GM21447 (cell line): ENCODE results near the gene TBC1D14.

Experiments
- ATAC-seq: cut with Tn5 transposase; IDR thresholded peaks from one replicate; pipeline ENCODE4 v1.9.1; 2021; ENCODE audit not compliant: unreplicated experiment

The TBC1D14 gene, protein sequence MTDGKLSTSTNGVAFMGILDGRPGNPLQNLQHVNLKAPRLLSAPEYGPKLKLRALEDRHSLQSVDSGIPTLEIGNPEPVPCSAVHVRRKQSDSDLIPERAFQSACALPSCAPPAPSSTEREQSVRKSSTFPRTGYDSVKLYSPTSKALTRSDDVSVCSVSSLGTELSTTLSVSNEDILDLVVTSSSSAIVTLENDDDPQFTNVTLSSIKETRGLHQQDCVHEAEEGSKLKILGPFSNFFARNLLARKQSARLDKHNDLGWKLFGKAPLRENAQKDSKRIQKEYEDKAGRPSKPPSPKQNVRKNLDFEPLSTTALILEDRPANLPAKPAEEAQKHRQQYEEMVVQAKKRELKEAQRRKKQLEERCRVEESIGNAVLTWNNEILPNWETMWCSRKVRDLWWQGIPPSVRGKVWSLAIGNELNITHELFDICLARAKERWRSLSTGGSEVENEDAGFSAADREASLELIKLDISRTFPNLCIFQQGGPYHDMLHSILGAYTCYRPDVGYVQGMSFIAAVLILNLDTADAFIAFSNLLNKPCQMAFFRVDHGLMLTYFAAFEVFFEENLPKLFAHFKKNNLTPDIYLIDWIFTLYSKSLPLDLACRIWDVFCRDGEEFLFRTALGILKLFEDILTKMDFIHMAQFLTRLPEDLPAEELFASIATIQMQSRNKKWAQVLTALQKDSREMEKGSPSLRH

DNA sequence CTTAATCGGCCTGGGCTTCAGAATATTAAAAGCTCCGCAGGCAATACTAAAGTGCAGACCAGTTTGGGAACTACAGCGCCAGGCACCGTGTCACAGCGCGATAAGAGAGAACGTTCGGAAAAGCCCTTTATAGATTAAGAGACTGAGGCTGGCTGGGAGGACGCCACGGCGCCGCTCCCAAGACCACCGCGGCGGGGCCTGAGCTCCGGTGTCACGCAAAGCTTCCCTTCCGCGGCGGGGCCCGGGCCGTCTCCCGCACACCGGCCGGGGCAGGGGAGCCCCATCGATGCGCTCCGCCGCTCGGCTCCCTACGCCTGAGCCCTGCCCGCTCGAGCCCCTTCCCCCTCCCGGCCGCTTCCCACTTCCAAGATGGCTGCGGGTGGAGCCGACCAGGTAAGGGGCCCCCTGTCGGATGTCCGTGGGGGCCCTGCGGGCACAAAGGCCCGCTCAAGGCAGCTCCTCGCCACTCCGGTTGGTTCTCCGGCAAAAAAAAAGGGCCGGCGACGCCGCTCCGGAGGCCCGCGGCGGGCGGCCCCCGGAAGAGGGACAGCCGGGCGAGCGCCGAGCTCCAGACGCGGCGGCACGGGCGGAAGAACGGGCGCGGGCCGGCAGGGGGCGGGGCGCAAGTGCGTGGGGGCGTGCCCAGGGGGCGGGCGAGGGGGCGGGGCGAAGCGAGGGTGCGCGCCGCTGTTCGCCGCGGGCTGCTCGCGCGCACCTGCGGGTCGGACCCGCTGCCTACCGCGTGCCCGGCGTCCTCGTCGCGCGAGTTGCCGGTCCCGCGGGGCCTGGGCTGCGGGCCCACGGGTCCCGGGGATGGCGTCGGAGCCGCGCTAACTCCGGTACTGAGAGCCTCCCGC, at the start of gene TBC1D14:
Gene TBC1D14 (plus strand): TSS at position 714 of the 857 bp plus-strand sequence. CDS start 13,564 bp downstream, outside the sequence.
- ATAC-seq, result peak; percentile 88

- no peak for ATAC-seq
These were observed 41.2 kb upstream of the TBC1D14 start for GRCh38 chr4:6868386-6868785.

GRCh38 chr4:6869944-6870343, 39.7 kb upstream of the TBC1D14 start:
- ATAC-seq, result no peak

DNA sequence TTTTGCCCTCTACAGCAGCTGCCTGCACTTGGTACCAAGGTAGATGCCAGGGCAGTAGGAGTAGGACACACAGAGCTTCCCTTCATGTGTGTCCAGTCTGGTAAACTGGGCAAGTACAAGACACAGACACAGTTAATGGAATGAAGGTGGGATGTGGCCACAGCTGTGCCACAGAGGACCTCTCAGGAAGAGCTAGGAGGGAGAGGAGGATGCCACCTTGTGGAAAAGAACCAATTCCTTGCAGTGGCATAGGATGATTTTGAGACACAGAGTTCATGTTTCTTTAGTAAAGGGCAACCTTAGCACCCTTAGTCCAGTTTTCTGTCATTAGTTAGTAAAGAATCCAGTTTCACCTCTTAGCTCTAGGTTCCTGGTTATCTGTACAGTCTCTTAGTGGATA, 36.3 kb upstream of the TBC1D14 start:
- ATAC-seq, result no peak

GRCh38 chr4:6873792-6874461, 35.7 kb upstream of the TBC1D14 start:
- ATAC-seq, result peak; percentile 69

DNA sequence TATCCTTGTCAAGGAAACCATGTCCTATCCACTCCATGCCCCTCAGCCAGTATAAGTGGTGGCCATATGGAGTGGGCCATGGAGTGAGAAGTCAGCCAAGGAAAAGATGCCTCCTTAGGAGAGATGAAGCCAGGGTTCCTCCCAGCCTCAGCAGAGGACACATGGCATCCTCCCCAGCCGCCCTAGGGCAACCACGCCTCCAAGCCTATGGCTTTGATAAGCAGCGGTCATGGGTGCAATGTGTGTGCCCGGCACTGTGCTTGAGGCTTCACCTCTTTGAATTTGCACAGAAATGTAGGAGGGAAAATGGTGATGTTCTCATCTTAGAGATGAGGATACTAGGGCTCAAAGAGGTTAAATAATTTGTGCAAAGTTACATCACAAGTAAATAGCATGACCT, 34.6 kb upstream of the TBC1D14 start:
- no peak for ATAC-seq

DNA sequence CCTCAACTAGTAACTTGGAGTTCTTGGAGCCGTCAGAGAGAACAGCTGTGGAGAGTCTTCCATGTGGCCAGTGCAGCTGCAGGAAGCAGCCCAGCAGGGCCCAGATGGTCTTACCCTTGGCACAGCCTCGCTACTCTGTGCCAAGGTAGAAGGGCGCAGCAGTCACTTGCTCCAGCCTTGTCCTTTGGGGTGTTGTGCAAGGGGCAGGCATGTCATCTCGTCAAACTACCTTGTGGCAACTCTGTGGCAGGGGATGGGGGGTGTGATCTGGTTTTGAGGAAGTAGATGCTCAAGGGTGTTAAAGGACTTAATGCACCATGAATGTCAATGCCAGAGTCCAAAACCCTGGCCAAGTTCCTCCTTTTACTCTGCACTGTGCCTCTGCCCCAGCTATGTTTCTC, 34.2 kb upstream of the TBC1D14 start:
- no peak for ATAC-seq

DNA sequence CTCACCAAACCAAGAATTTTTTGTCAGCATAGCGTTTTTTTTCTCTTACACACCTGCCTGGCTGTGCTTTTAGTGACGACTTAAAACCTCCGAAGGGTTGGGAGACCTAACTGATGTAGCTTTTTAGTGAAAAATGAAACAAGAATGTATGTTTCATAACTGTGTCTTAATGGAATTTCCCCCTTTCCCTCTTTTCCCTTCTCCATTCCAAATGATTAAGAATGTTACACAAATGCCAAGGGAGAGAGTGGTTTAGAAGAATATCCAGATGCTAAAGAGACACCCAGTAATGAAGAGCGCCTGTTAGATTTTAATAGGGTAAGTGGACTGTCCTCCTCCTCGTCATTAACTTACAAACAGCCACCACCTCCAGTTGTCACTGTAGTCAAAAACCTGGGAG, 33.2 kb upstream of the TBC1D14 start:
- ATAC-seq, result no peak

GRCh38 chr4:6877067-6877466, 32.6 kb upstream of the TBC1D14 start:
- no peak for ATAC-seq

GRCh38 chr4:6878451-6879059, 31.1 kb upstream of the TBC1D14 start:
- ATAC-seq, result no peak

- no peak for ATAC-seq
These were observed 28.9 kb upstream of the TBC1D14 start for GRCh38 chr4:6880691-6881090.

DNA sequence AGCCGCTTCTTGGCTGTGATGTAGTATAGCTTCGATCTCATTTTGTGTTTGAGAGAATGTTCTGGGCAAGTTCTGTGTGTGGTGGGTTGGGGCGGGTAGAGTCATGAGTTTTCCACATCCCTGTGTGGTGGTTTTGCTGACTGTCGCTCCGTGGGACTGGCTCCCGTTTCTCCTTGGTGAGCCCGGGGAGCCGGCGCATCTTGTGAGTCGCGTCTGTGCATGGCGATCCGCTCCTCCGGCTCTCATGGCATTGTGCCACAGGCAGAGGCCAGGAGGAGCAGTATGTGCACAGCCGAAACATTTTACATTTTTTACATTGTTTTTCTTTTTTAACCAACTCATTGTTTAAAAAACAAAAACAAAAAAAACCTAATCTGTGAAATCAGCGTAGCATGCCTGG, 27.7 kb upstream of the TBC1D14 start:
- ATAC-seq, result no peak

- ATAC-seq, result no peak
These were observed 25.2 kb upstream of the TBC1D14 start for GRCh38 chr4:6884341-6884870.

- peak; percentile 77 for ATAC-seq
These were observed 23.6 kb upstream of the TBC1D14 start for GRCh38 chr4:6885953-6886557.

GRCh38 chr4:6886886-6887285, 22.7 kb upstream of the TBC1D14 start:
- ATAC-seq, result no peak

GRCh38 chr4:6887591-6888371, 21.8 kb upstream of the TBC1D14 start:
- no peak for ATAC-seq

DNA sequence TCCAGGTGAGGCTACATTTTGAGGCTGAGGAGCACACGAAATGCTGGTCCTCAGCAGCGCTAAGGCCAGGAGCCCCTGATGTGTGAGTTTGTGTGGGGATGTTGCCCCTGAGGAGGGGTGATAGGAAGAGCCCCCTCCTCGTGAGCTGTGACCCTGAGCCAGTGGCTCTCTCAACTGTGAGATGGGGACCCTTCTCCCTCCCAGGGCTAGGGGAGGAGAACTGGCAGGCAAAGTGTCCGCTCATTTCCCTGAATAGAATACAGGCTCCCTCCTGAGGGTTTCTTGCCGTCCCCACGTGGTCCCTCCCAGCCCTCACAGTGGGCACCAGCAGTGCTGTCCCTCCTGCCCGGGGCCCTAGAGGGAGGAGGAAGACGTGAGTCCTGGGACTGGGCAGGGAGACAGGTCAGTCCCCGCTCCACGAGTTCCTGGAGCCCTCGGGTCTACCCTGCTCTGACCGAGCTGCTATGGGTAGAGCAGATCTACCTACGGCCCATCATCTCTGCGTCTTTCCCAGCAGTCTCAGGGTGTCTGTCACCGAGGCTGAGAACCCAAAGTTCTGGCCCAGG, 21.0 kb upstream of the TBC1D14 start:
- no peak for ATAC-seq

DNA sequence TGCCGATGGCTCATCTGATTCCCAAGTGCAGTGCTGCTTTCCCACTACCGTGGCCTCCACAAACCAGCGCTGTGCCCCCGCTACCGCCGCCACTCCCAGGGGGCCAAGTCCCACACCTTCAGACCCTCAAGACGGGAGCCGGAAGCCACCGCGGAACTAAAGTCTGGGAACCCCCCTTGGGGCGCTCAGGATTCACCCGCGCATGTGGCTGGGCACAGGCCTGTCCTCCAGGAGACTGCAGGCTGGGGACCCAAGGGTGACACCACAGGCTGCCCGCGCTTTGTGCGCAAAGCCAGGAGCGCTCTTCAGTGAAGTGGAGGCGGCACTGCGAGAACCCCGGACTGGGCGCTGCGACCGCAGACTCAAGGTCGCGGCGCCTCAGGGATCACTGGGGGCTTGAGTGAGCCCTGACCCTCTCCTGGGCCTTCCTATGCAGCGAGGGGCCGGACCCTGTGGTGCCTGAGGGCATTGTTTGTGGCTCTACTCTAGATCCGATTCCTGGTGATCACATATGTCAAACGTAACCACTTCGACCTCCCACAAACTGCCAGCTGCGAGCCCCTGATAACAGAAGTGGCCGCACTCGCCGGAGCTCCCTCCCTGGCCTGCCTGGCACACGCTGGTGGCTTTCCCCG, 20.4 kb upstream of the TBC1D14 start:
- no peak for ATAC-seq
